A549 treated with AZD9567 at 1 μM for 4 hours (cell line): ENCODE data around the gene MLLT1. TPM values are rescaled to one million over a fixed set of nuclear protein-coding genes. Genes with fewer than 3 reads are reported as not detected.

ENCODE experiments used
- total RNA-seq: library from RNA; stranded (reverse); fragments of 200-300 nt; extraction: Qiagen RNA extraction; gene quantifications from 5 replicates; pipeline ENCODE4 v1.2.3, GENCODE V29; 2022; ENCODE audit not compliant: insufficient read depth

MLLT1 gene, protein sequence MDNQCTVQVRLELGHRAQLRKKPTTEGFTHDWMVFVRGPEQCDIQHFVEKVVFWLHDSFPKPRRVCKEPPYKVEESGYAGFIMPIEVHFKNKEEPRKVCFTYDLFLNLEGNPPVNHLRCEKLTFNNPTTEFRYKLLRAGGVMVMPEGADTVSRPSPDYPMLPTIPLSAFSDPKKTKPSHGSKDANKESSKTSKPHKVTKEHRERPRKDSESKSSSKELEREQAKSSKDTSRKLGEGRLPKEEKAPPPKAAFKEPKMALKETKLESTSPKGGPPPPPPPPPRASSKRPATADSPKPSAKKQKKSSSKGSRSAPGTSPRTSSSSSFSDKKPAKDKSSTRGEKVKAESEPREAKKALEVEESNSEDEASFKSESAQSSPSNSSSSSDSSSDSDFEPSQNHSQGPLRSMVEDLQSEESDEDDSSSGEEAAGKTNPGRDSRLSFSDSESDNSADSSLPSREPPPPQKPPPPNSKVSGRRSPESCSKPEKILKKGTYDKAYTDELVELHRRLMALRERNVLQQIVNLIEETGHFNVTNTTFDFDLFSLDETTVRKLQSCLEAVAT
- total RNA-seq = 15.5 to 23.5 TPM (median 22.5 TPM) in 5 replicates

DNA sequence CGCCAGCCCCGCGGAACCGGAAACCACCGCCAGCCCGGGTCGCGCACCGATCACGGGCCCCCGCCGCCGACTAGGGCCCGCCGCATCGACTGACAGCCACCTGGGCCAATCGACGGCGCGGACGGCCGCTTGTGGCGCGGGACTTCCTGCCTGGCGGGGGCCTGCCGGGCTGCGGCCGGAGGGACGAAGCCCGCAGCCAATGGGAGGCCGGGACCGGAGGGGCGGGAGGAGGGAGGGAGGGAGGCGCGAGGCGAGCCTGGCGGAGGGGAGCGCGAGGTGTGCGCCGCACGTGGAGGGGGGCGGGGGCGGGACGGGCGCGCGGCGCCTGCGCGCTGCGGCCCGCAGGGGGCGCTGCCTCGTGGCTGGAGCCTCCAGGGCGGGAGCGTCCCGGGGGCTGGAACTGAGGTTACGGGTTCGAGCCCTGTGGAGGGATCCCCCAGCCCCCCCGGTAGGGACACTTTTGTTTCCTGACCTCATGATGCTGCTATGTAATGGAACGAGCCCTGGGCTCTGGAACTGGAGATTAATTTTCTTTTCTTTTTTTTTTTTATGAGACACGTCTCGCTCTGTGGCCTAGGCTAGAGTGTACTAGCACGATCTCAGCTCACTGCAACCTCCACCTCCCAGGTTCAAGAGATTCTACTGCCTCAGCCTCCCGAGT, at the start of gene MLLT1:
MLLT1 (minus strand) TSS at position 45 of the 661 bp plus-strand sequence. CDS start 191 bp downstream, outside the sequence.

Other genes with a start within 250 kb of the MLLT1 start
- gene RFX2, start 169.5 kb downstream of the MLLT1 start, total RNA-seq = 5.8 to 10.1 TPM (median 7.2 TPM) in 5 replicates
- gene ACSBG2, start 144.3 kb downstream of the MLLT1 start, total RNA-seq = not detected in 5 replicates
- gene ACER1, start 53.6 kb upstream of the MLLT1 start, total RNA-seq = not detected in 5 replicates
- gene CLPP, start 81.6 kb upstream of the MLLT1 start, total RNA-seq = 44.4 to 67.8 TPM (median 64.3 TPM) in 5 replicates
- 24.2 to 39.3 TPM (median 36.1 TPM) in 5 replicates for gene ALKBH7, start 92.8 kb upstream of the MLLT1 start, total RNA-seq
- gene PSPN, start 96.0 kb upstream of the MLLT1 start, total RNA-seq = 0.67 to 0.97 TPM (median 0.83 TPM) in 5 replicates
- 50.9 to 58.1 TPM (median 55.8 TPM) in 5 replicates for gene GTF2F1, start 113.2 kb upstream of the MLLT1 start, total RNA-seq
- gene KHSRP, start 144.8 kb upstream of the MLLT1 start, total RNA-seq = 194 to 216 TPM (median 210 TPM) in 5 replicates
- gene SLC25A41, start 153.8 kb upstream of the MLLT1 start, total RNA-seq = 0.05 to 0.13 TPM (median 0.10 TPM) in 4 of 5 replicates, not detected in the other
- gene SLC25A23, start 179.8 kb upstream of the MLLT1 start, total RNA-seq = 9.9 to 18.9 TPM (median 18.1 TPM) in 5 replicates
- gene CRB3, start 184.3 kb upstream of the MLLT1 start, total RNA-seq = 2.9 to 4.1 TPM (median 3.6 TPM) in 5 replicates
- gene DENND1C, start 201.8 kb upstream of the MLLT1 start, total RNA-seq = 0.14 to 0.31 TPM (median 0.26 TPM) in 4 of 5 replicates, not detected in the other
- gene TUBB4A, start 222.3 kb upstream of the MLLT1 start, total RNA-seq = 2.3 to 6.7 TPM (median 6.5 TPM) in 5 replicates